Measurements from ENCODE around the gene CNTN6. TPM values are rescaled to one million over a fixed set of nuclear protein-coding genes. Genes with fewer than 3 reads are reported as not detected.

Gene CNTN6
- total RNA-seq, 1 donor from 2014 or later: 0.82 TPM

- Mint-ChIP-seq H3K4me1 (peaks cover 9% of the 10 kb centered on the region), H3K36me3 (ENCODE audit: low read depth) (no peaks in the 10 kb centered on the region), H3K9me3 (peaks cover 2% of the 10 kb centered on the region), H3K27me3 (ENCODE audit: low read depth) (no peaks in the 10 kb centered on the region), H3K4me3 (no peak overlapping the region), H3K27ac (ENCODE audit: unreplicated experiment) (no peak overlapping the region)
- TF ChIP-seq, protein P1, sequence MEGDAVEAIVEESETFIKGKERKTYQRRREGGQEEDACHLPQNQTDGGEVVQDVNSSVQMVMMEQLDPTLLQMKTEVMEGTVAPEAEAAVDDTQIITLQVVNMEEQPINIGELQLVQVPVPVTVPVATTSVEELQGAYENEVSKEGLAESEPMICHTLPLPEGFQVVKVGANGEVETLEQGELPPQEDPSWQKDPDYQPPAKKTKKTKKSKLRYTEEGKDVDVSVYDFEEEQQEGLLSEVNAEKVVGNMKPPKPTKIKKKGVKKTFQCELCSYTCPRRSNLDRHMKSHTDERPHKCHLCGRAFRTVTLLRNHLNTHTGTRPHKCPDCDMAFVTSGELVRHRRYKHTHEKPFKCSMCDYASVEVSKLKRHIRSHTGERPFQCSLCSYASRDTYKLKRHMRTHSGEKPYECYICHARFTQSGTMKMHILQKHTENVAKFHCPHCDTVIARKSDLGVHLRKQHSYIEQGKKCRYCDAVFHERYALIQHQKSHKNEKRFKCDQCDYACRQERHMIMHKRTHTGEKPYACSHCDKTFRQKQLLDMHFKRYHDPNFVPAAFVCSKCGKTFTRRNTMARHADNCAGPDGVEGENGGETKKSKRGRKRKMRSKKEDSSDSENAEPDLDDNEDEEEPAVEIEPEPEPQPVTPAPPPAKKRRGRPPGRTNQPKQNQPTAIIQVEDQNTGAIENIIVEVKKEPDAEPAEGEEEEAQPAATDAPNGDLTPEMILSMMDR (conservative IDR thresholded peaks at IDR 0.05): no peak
- no peak for DNase-seq (ENCODE audit: low read depth, low spot score)
Observed at GRCh38 chr3:1068985-1069384, 23.8 kb upstream of the CNTN6 start.

- Mint-ChIP-seq H3K27ac (ENCODE audit: unreplicated experiment) (no peak overlapping the region), H3K36me3 (ENCODE audit: low read depth) (no peaks in the 10 kb centered on the region), H3K9me3 (peaks cover 2% of the 10 kb centered on the region), H3K4me1 (peaks cover 9% of the 10 kb centered on the region), H3K27me3 (ENCODE audit: low read depth) (no peaks in the 10 kb centered on the region), H3K4me3 (no peak overlapping the region)
- TF ChIP-seq, protein P1 (conservative IDR thresholded peaks at IDR 0.05): no peak
- DNase-seq (ENCODE audit: low read depth, low spot score): no peak
Observed at GRCh38 chr3:1072041-1072440, 20.8 kb upstream of the CNTN6 start.

- TF ChIP-seq, protein P1 (conservative IDR thresholded peaks at IDR 0.05): no peak
- no peak overlapping the region for H3K27ac Mint-ChIP-seq (ENCODE audit: unreplicated experiment)
- no peak for DNase-seq (ENCODE audit: low read depth, low spot score)
- H3K4me3 Mint-ChIP-seq: no peak overlapping the region
- no peaks in the 10 kb centered on the region for H3K27me3 Mint-ChIP-seq (ENCODE audit: low read depth)
- H3K4me1 Mint-ChIP-seq: peaks cover 9% of the 10 kb centered on the region
- H3K36me3 Mint-ChIP-seq (ENCODE audit: low read depth): no peaks in the 10 kb centered on the region
- H3K9me3 Mint-ChIP-seq: peaks cover 3% of the 10 kb centered on the region
Observed at GRCh38 chr3:1079662-1080061, 13.2 kb upstream of the CNTN6 start.

DNA sequence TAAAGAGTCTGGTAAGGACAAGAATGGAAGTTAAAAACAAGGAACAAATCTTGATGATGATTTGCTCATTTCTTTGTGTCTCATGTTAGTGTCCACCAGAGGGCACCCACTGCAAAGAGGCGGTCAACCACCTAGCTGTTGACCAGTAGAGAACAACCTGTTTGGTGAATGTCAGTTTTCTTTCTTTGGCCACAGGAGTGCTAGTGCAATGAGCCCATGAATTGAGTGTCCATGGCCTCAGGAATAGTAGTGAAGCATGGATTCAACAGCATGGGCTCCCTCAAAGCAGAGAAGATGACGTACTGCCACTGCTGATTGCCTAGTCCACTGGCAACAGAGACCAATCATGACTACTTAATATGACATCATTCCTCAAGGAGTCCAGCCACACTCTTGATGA, 10.7 kb upstream of the CNTN6 start:
- Mint-ChIP-seq H3K4me3 (no peak overlapping the region), H3K4me1 (peaks cover 12% of the 10 kb centered on the region), H3K27me3 (ENCODE audit: low read depth) (no peaks in the 10 kb centered on the region), H3K27ac (ENCODE audit: unreplicated experiment) (no peak overlapping the region), H3K9me3 (peaks cover 3% of the 10 kb centered on the region), H3K36me3 (ENCODE audit: low read depth) (no peaks in the 10 kb centered on the region)
- peak; percentile 41 for DNase-seq (ENCODE audit: low read depth, low spot score)
- TF ChIP-seq, protein P1 (conservative IDR thresholded peaks at IDR 0.05): peak; percentile 86

- Mint-ChIP-seq H3K4me1 (peaks cover 12% of the 10 kb centered on the region), H3K36me3 (ENCODE audit: low read depth) (no peaks in the 10 kb centered on the region), H3K27me3 (ENCODE audit: low read depth) (no peaks in the 10 kb centered on the region), H3K9me3 (peaks cover 3% of the 10 kb centered on the region), H3K4me3 (no peak overlapping the region), H3K27ac (ENCODE audit: unreplicated experiment) (no peak overlapping the region)
- DNase-seq (ENCODE audit: low read depth, low spot score): no peak
- TF ChIP-seq, protein P1 (conservative IDR thresholded peaks at IDR 0.05): peak; percentile 47
Observed at GRCh38 chr3:1087066-1087560, 5.7 kb upstream of the CNTN6 start.
